ENCODE data around the gene STRA8.
"Not testable (repeated sequence)": the region's sequence is repeated elsewhere in the genome, so short reads cannot be mapped to it uniquely, and the experiment has no call there.

Gene STRA8

GRCh38 chr7:135205850-135206249 is 27.8 kb upstream of the STRA8 start:
- DNase-seq = no peak

GRCh38 chr7:135206941-135207391 is 26.7 kb upstream of the STRA8 start:
- no peak for DNase-seq

GRCh38 chr7:135207406-135208101 is 26.1 kb upstream of the STRA8 start:
- no peak for DNase-seq

- no peak for DNase-seq
These were observed 25.4 kb upstream of the STRA8 start for GRCh38 chr7:135208102-135208793.

- no peak for DNase-seq
These were observed 24.3 kb upstream of the STRA8 start for GRCh38 chr7:135209225-135209834.

GRCh38 chr7:135210888-135211178 is 22.8 kb upstream of the STRA8 start:
- DNase-seq = peak; percentile 25

GRCh38 chr7:135211179-135211945 is 22.3 kb upstream of the STRA8 start, which contains the start of gene WDR91:
WDR91 (minus strand) TSS chr7:135211526; CDS start chr7:135211502, 24 bp downstream.
- peak; percentile 89 for DNase-seq

GRCh38 chr7:135211946-135212685 is 21.5 kb upstream of the STRA8 start:
- DNase-seq = not testable (repeated sequence)

- no peak for DNase-seq
These were observed 19.8 kb upstream of the STRA8 start for GRCh38 chr7:135213831-135214230.

GRCh38 chr7:135215180-135215579 is 18.5 kb upstream of the STRA8 start:
- DNase-seq = no peak

GRCh38 chr7:135215698-135216097 is 17.9 kb upstream of the STRA8 start:
- DNase-seq = no peak

- no peak for DNase-seq
These were observed 15.8 kb upstream of the STRA8 start for GRCh38 chr7:135217645-135218509.

GRCh38 chr7:135224027-135224426 is 9.6 kb upstream of the STRA8 start:
- DNase-seq = no peak

GRCh38 chr7:135231686-135232085 is 2.0 kb upstream of the STRA8 start:
- no peak for DNase-seq

GRCh38 chr7:135232087-135232486 is 1.6 kb upstream of the STRA8 start:
- DNase-seq = no peak

- no peak for DNase-seq
These were observed 918 bp upstream of the STRA8 start for GRCh38 chr7:135232720-135233119.

GRCh38 chr7:135234095-135234494 is 457 bp downstream of the STRA8 start:
- DNase-seq = not testable (repeated sequence)

- no peak for DNase-seq
These were observed 1.1 kb downstream of the STRA8 start for GRCh38 chr7:135234727-135235126.

- no peak for DNase-seq
These were observed 2.2 kb downstream of the STRA8 start for GRCh38 chr7:135235841-135236240.

GRCh38 chr7:135236727-135237126 is 3.1 kb downstream of the STRA8 start:
- DNase-seq = no peak

- DNase-seq = no peak
These were observed 4.6 kb downstream of the STRA8 start for GRCh38 chr7:135238112-135238744.

Data from fibroblast of skin of back (primary cell).